Mucosa of descending colon (tissue), 3 donors: ENCODE results near the gene C16orf78. TPM values are rescaled to one million over a fixed set of nuclear protein-coding genes. Genes with fewer than 3 reads are reported as not detected.

ENCODE experiments used
- ATAC-seq: fragments of 200-7000 bp; cut with Tn5 transposase; one replicate; pipeline ENCODE4 v1.9.1; 2020; ENCODE audit warnings: mild to moderate bottlenecking, moderate library complexity
- DNase-seq, 3 donors: peaks; one replicate each; pipeline ENCODE4 v3.0.0-alpha.2; 2020
- H3K36me3 ChIP-seq: fragments of 200-600 bp; one replicate; pipeline ENCODE4 v1.8.0; 2021; ENCODE audit warnings: low read depth, mild to moderate bottlenecking
- H3K4me1 ChIP-seq: fragments of 200-600 bp; one replicate; pipeline ENCODE4 v1.8.0; 2021; ENCODE audit warnings: low read depth, mild to moderate bottlenecking
- H3K4me3 ChIP-seq: fragments of 200-600 bp; one replicate; pipeline ENCODE4 v1.8.0; 2021; ENCODE audit warnings: mild to moderate bottlenecking
- H3K9me3 ChIP-seq: fragments of 200-600 bp; one replicate; pipeline ENCODE4 v1.8.0; 2021; ENCODE audit warnings: mild to moderate bottlenecking
- CTCF ChIP-seq: fragments of 200-600 bp; IDR thresholded peaks from one replicate; pipeline ENCODE4 v1.8.0; 2022; ENCODE audit warnings: antibody characterized with exemption, mild to moderate bottlenecking
- intact Hi-C, 2 donors: fragments of 100-400 bp; cut with DNase I in 1 of 2; cut with micrococcal nuclease in 1 of 2; formaldehyde crosslinking; loops; one replicate each; pipeline versions ENCODE4 v1.11.0 to v1.11.1; 2022; cut with DNase I, micrococcal nuclease
- total RNA-seq, 3 donors: library from RNA; stranded (reverse); fragmentation: NEBNext Ultra II Directional in 2 of 3; extraction: Animal tissue kit (Norgen Biotek cat#: 25700) in 2 of 3; gene quantifications; one replicate each; pipeline versions ENCODE4 v1.2.1 to v1.2.4, GENCODE V29; 2021 to 2023
- donor health status: DM: no; HTN: no; CAD: no; lungs with moderate emphysema.
- donor health status: DM: no; HTN: no; CAD: no.
- donor health status: DM: no; HTN: yes; CAD: no.

The C16orf78 gene
- total RNA-seq, 3 donors from 2014 or later: not detected

DNA sequence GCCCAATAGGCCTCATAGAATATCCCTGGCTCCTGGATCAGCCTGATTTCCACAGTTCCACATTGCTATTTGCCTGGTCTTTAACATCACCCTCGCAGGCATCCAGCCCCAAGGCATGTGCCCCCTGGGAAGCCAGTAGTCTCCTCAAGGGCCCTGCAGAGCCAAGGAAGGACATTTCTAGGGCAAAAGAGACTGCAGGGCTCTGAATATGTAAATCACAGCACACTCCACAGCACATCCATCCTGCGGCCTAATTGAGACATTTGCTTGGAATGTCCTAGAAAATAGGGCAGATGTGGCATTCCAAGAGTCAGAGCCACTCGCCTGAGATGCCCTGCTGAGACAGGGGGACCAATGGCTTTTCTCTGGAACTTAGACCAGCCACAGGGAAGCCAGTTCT lies 11.4 kb upstream of the C16orf78 start:
- Histone ChIP-seq H3K4me1 (peaks cover under 1% of the 10 kb centered on the region), H3K36me3 (no peaks in the 10 kb centered on the region), H3K4me3 (no peak overlapping the region), H3K9me3 (no peaks in the 10 kb centered on the region)
- DNase-seq (no peak), ATAC-seq (no peak)
- intact Hi-C loops: no loop called here
- TF ChIP-seq CTCF: no peak

DNA sequence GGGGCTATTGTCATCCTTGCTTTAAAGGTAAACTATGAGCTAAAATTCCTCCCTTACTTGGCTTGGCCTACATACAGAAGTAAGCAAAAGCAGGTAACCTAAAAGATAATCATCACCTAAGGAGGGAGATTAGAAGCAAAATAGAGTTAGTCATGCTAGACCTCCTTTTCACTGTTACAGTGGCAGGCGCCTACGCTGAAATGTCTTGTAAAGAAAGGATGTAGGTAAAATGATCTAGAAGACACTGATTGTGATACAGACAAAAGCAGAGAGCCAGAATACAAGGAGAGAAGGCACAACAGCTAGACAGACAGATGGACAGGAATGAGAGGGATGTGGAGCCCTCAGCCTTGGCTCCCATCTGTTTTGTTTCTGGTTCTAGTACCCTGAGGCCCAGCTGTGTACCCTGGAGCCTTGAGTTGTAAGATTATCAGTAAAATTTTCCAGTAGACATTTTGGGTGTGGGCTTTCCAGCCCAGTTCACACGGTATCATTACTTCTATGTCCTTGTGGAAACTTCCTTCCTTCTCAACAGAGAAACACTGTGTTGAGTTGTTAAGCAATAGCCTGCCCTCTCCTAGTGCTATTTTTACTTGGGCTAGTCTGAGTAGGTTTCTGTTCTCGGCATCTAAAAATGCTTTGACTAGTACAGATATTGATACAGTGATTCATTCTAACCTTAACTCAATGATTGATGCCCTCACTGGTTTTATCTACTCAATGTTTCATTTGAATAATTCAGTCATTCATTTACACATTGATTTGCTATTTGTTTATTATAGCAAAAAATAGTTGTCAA lies 7.7 kb upstream of the C16orf78 start:
- H3K9me3 ChIP-seq: no peaks in the 10 kb centered on the region
- no peak for ATAC-seq

DNA sequence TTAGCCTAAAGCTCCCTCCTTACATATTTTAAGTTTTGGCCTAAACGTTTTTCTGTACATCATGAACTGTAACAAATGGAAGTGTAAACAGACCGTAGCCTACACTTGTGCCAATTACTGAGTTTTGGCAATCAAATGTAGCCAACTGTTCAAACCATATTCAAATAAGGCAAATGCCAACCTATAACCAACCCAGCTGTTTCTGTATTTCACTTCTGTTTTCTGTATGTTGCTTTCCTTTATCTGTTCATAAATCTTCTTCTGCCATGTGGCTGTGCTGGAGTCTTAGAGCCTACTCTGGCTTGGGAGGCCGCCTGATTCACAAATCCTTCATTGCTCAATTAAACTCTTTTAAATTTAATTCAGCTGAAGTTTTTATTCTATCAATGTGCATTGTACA lies 6.9 kb upstream of the C16orf78 start:
- DNase-seq: no peak
- Histone ChIP-seq H3K4me1 (no peaks in the 10 kb centered on the region), H3K36me3 (no peaks in the 10 kb centered on the region), H3K4me3 (no peak overlapping the region), H3K9me3 (no peaks in the 10 kb centered on the region)
- no peak for ATAC-seq
- TF ChIP-seq CTCF: no peak
- intact Hi-C loops: no loop called here

More for the DNA sequence above, 7.7 kb upstream of the C16orf78 start:
- TF ChIP-seq CTCF: no peak
- intact Hi-C loops: no loop called here
- Histone ChIP-seq H3K4me1 (no peaks in the 10 kb centered on the region), H3K4me3 (no peak overlapping the region), H3K36me3 (no peaks in the 10 kb centered on the region)
- DNase-seq: no peak

DNA sequence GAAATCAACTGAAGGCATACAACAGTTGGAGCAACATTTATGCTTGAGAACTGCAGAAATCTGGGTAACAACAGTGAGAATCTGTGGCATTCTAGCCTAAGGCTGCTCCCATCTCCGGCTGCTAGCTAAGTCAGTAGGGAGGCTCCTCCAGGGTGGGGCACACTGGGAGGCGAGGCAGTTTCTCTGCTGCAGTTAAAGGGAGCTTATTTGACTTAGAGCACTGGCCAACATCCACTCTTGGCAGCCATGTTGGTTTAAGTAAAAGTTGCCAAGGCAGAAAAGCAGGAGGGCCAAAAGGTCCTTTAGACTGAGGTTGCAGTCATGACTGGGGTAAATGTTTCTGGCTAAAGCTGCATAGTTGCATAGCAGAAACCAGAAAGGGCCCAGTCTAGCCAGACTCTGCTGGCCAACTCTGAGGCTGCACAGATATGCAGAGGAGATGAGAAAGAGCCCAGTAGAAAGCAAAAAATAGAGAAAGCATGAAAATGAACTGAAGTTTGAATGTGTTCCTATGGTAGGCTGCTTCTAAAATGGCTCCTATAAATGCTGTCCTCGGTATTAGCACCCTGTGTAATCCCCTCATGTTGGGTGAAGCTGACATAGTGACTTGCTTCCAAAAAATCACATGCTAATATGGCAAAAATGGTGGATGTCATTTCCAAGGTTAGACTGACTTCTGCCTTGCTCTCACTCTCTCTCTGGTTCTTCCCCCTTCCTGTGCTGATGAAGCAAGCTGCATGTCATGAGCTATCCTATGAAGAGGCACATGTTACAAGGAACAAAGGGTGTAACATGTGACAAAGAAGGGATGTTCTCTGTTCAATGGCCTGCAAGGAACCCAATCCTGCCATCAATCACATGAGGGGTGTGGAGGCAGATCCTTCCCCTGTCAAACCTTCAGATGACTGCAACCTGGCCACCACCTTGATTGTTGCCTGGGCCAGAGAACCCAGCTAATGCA lies 3.7 kb upstream of the C16orf78 start:
- DNase-seq (no peak), ATAC-seq (no peak)
- H3K36me3 ChIP-seq: no peaks in the 10 kb centered on the region
- no peak overlapping the region for H3K4me3 ChIP-seq
- no peaks in the 10 kb centered on the region for H3K9me3 ChIP-seq
- no peaks in the 10 kb centered on the region for H3K4me1 ChIP-seq
- intact Hi-C loops: no loop called here
- TF ChIP-seq CTCF: no peak

DNA sequence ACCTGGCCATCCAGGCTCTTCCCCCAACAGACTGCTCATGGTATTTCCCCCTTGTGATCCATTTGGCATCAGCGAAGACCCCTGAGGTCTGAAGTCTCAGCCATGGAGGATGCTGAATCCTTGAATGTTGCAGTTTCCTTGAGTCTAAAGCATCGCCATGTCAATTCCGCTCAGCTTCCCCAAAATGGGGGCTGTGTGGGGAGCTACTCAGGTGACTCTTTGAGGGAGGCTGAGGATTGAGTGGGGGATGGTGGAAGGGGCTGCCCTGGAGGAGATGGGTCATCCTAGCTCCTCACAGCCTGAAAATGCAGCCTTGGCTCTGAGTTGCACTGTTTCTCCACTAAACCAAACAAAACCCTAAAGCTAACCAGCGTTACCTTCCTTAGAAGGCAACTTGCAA lies 2.6 kb downstream of the C16orf78 start:
- Histone ChIP-seq H3K36me3 (no peaks in the 10 kb centered on the region), H3K4me3 (no peak overlapping the region), H3K4me1 (no peaks in the 10 kb centered on the region), H3K9me3 (no peaks in the 10 kb centered on the region)
- intact Hi-C loops: no loop called here
- TF ChIP-seq CTCF: no peak
- ATAC-seq (no peak), DNase-seq (no peak)
